ENCODE results near the gene ITGA7.

Gene ITGA7

GRCh38 chr12:55700255-55701018 is 7.3 kb downstream of the ITGA7 start:
- DNase-seq (ENCODE audit: low spot score): no peak
- FAIRE-seq: no peak

- FAIRE-seq (no peak), DNase-seq (ENCODE audit: low spot score) (no peak)
These were observed 8.1 kb downstream of the ITGA7 start for GRCh38 chr12:55699471-55700055.

GRCh38 chr12:55698965-55699364 is 8.7 kb downstream of the ITGA7 start:
- FAIRE-seq: no peak

GRCh38 chr12:55698241-55698955 is 9.3 kb downstream of the ITGA7 start:
- no peak for DNase-seq (ENCODE audit: low spot score)
- no peak for FAIRE-seq

More at GRCh38 chr12:55698965-55699364, 8.7 kb downstream of the ITGA7 start:
- no peak for DNase-seq (ENCODE audit: low spot score)

GRCh38 chr12:55697686-55698085 is 10.0 kb downstream of the ITGA7 start:
- no peak for FAIRE-seq
- DNase-seq (ENCODE audit: low spot score): no peak

GRCh38 chr12:55696796-55697462 is 10.8 kb downstream of the ITGA7 start:
- FAIRE-seq (no peak), DNase-seq (ENCODE audit: low spot score) (no peak)

GRCh38 chr12:55696141-55696540 is 11.6 kb downstream of the ITGA7 start:
- DNase-seq (ENCODE audit: low spot score) (no peak), FAIRE-seq (no peak)

GRCh38 chr12:55695349-55695748 is 12.4 kb downstream of the ITGA7 start:
- no peak for DNase-seq (ENCODE audit: low spot score)
- FAIRE-seq: no peak

GRCh38 chr12:55694651-55695050 is 13.1 kb downstream of the ITGA7 start:
- DNase-seq (ENCODE audit: low spot score): no peak
- no peak for FAIRE-seq

GRCh38 chr12:55694188-55694515 is 13.6 kb downstream of the ITGA7 start:
- FAIRE-seq: no peak
- DNase-seq (ENCODE audit: low spot score): no peak

- FAIRE-seq (no peak), DNase-seq (ENCODE audit: low spot score) (no peak)
These were observed 14.1 kb downstream of the ITGA7 start for GRCh38 chr12:55693323-55694187.

GRCh38 chr12:55692631-55693322 is 14.9 kb downstream of the ITGA7 start:
- DNase-seq (ENCODE audit: low spot score) (no peak), FAIRE-seq (no peak)

GRCh38 chr12:55688716-55689655 is 18.7 kb downstream of the ITGA7 start:
- no peak for DNase-seq (ENCODE audit: low spot score)
- FAIRE-seq: no peak

- DNase-seq (ENCODE audit: low spot score) (no peak), FAIRE-seq (no peak)
These were observed 20.0 kb downstream of the ITGA7 start for GRCh38 chr12:55687746-55688145.

- no peak for FAIRE-seq
- DNase-seq (ENCODE audit: low spot score): no peak
These were observed 21.2 kb downstream of the ITGA7 start for GRCh38 chr12:55686366-55687010.

- no peak for FAIRE-seq
These were observed 22.0 kb downstream of the ITGA7 start for GRCh38 chr12:55685671-55686070.

GRCh38 chr12:55684761-55685370 is 22.8 kb downstream of the ITGA7 start:
- no peak for FAIRE-seq

More at GRCh38 chr12:55685671-55686070, 22.0 kb downstream of the ITGA7 start:
- no peak for DNase-seq (ENCODE audit: low spot score)

GRCh38 chr12:55683676-55684075 is 24.0 kb downstream of the ITGA7 start:
- DNase-seq (ENCODE audit: low spot score): no peak
- no peak for FAIRE-seq

More at GRCh38 chr12:55684761-55685370, 22.8 kb downstream of the ITGA7 start:
- no peak for DNase-seq (ENCODE audit: low spot score)

Measured in urothelium cell line (cell line).